GM12891 (cell line): Measurements from ENCODE around the gene ALK.

ENCODE experiments used
- DNase-seq: peaks from one replicate; pipeline ENCODE4 v3.0.0; 2011; ENCODE audit warnings: low spot score; ENCODE audit not compliant: insufficient read length
- FAIRE-seq: peaks from 2 replicates; lab custom pipeline; 2011; peaks lifted over from hg19 to GRCh38; lab: Jason Lieb, UNC
- PAX5 ChIP-seq: IDR thresholded peaks from 2 replicates; pipeline ENCODE4 v1.6.1; 2011; ENCODE audit warnings: low read length, moderate library complexity, mild to moderate bottlenecking; ENCODE audit not compliant: insufficient read depth, severe bottlenecking
- POLR2A ChIP-seq: IDR thresholded peaks from 2 replicates; pipeline ENCODE4 v1.6.1; 2011; ENCODE audit warnings: low read depth, low read length, control low read depth
- POLR2AphosphoS5 ChIP-seq: IDR thresholded peaks from 2 replicates; pipeline ENCODE4 v1.6.1; 2011; ENCODE audit warnings: low read depth, low read length, control low read depth
- POU2F2 ChIP-seq: IDR thresholded peaks from 2 replicates; pipeline ENCODE4 v1.6.1; 2011; ENCODE audit warnings: low read depth, mild to moderate bottlenecking, control low read depth, low read length, moderate library complexity
- SPI1 ChIP-seq: IDR thresholded peaks from 2 replicates; pipeline ENCODE4 v1.6.1; 2011; ENCODE audit warnings: low read depth, low read length, control low read depth
- TAF1 ChIP-seq: IDR thresholded peaks from 2 replicates; pipeline ENCODE4 v1.6.1; 2011; ENCODE audit warnings: low read depth, low read length, control low read depth

The ALK gene

GRCh38 chr2:29733965-29734364, 187.4 kb downstream of the ALK start:
- no peak for FAIRE-seq
- no peak for TF ChIP-seq SPI1
- no peak for TF ChIP-seq TAF1
- TF ChIP-seq PAX5: no peak
- TF ChIP-seq POLR2AphosphoS5: no peak
- no peak for TF ChIP-seq POLR2A
- TF ChIP-seq POU2F2: no peak
- no peak for DNase-seq

- DNase-seq (no peak), FAIRE-seq (no peak)
- TF ChIP-seq TAF1 (no peak), POLR2A (no peak), POU2F2 (no peak), PAX5 (no peak), POLR2AphosphoS5 (no peak), SPI1 (no peak)
Observed at GRCh38 chr2:29733213-29733612, 188.2 kb downstream of the ALK start.

GRCh38 chr2:29731948-29732347, 189.4 kb downstream of the ALK start:
- FAIRE-seq (no peak), DNase-seq (no peak)
- TF ChIP-seq SPI1 (no peak), POLR2AphosphoS5 (no peak), POU2F2 (no peak), POLR2A (no peak), TAF1 (no peak)

- no peak for TF ChIP-seq POLR2AphosphoS5
- TF ChIP-seq TAF1: no peak
- no peak for TF ChIP-seq SPI1
- TF ChIP-seq PAX5: no peak
- TF ChIP-seq POU2F2: no peak
- no peak for TF ChIP-seq POLR2A
- no peak for FAIRE-seq
- no peak for DNase-seq
Observed at GRCh38 chr2:29729932-29730331, 191.5 kb downstream of the ALK start.

GRCh38 chr2:29729401-29729800, 192.0 kb downstream of the ALK start:
- DNase-seq: no peak
- TF ChIP-seq TAF1 (no peak), PAX5 (no peak), POU2F2 (no peak), SPI1 (no peak), POLR2A (no peak)
- no peak for FAIRE-seq

- TF ChIP-seq PAX5 (no peak), POLR2AphosphoS5 (no peak), POLR2A (no peak), TAF1 (no peak), POU2F2 (no peak), SPI1 (no peak)
- FAIRE-seq: no peak
- DNase-seq: no peak
Observed at GRCh38 chr2:29726976-29727375, 194.4 kb downstream of the ALK start.

GRCh38 chr2:29725610-29726009, 195.8 kb downstream of the ALK start:
- DNase-seq (no peak), FAIRE-seq (no peak)
- TF ChIP-seq POU2F2: no peak
- TF ChIP-seq POLR2AphosphoS5: no peak
- TF ChIP-seq SPI1: no peak
- no peak for TF ChIP-seq PAX5
- no peak for TF ChIP-seq TAF1

GRCh38 chr2:29724282-29724681, 197.1 kb downstream of the ALK start:
- TF ChIP-seq POLR2A (no peak), POU2F2 (no peak), TAF1 (no peak), POLR2AphosphoS5 (no peak), SPI1 (no peak)
- no peak for FAIRE-seq
- no peak for DNase-seq

- no peak for TF ChIP-seq POU2F2
- FAIRE-seq (no peak), DNase-seq (no peak)
Observed at GRCh38 chr2:29723255-29724001, 198.0 kb downstream of the ALK start.

GRCh38 chr2:29719639-29720038, 201.7 kb downstream of the ALK start:
- DNase-seq: no peak
- TF ChIP-seq TAF1 (no peak), POLR2AphosphoS5 (no peak), SPI1 (no peak), PAX5 (no peak), POLR2A (no peak), POU2F2 (no peak)
- FAIRE-seq: no peak
